ENCODE results near the gene NHS.

NHS gene

DNA sequence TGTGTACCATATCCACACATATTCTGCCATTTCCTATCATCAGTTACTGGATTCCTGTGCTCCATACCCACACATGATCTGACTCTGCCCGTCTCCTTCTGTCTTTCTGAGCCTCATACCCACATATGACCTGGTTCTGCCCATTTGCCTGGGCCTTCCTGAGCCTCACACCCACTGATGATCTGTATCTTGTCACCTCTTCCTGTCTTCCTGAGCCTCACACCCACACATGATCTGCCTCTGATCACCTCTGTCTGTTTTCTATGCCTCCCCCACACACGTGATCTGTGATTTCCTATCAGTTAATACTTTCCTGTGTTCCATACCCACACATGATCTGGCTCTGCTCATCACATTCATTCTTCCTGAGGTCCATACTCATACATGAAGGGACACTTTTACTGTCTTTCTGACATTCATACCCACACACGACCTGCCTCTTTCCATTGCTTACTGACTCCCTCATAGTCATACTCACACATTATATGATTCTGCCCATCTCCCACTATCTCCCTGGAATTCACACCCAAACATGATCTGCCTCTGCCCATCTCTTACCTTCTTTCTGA lies 394.8 kb downstream of the NHS start:
- TF ChIP-seq TAF1 (IDR thresholded peaks at IDR 0.05; ENCODE audit: borderline replicate concordance, insufficient read depth, low read length) (no peak), POLR2AphosphoS5 (IDR thresholded peaks at IDR 0.05; ENCODE audit: low read depth, low read length) (no peak), SIN3A (IDR thresholded peaks at IDR 0.05; ENCODE audit: borderline replicate concordance, insufficient read depth, low read length) (no peak), FOXP2 (optimal IDR thresholded peaks at IDR 0.05; ENCODE audit: borderline replicate concordance, extremely low read depth, extremely low read length, insufficient read depth) (no peak)
- TF ChIP-seq, protein P1, sequence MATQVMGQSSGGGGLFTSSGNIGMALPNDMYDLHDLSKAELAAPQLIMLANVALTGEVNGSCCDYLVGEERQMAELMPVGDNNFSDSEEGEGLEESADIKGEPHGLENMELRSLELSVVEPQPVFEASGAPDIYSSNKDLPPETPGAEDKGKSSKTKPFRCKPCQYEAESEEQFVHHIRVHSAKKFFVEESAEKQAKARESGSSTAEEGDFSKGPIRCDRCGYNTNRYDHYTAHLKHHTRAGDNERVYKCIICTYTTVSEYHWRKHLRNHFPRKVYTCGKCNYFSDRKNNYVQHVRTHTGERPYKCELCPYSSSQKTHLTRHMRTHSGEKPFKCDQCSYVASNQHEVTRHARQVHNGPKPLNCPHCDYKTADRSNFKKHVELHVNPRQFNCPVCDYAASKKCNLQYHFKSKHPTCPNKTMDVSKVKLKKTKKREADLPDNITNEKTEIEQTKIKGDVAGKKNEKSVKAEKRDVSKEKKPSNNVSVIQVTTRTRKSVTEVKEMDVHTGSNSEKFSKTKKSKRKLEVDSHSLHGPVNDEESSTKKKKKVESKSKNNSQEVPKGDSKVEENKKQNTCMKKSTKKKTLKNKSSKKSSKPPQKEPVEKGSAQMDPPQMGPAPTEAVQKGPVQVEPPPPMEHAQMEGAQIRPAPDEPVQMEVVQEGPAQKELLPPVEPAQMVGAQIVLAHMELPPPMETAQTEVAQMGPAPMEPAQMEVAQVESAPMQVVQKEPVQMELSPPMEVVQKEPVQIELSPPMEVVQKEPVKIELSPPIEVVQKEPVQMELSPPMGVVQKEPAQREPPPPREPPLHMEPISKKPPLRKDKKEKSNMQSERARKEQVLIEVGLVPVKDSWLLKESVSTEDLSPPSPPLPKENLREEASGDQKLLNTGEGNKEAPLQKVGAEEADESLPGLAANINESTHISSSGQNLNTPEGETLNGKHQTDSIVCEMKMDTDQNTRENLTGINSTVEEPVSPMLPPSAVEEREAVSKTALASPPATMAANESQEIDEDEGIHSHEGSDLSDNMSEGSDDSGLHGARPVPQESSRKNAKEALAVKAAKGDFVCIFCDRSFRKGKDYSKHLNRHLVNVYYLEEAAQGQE (IDR thresholded peaks at IDR 0.05; ENCODE audit: insufficient read depth in 1 of 2, low read depth in 2 of 2, low read length in 2 of 2), result no peak

DNA sequence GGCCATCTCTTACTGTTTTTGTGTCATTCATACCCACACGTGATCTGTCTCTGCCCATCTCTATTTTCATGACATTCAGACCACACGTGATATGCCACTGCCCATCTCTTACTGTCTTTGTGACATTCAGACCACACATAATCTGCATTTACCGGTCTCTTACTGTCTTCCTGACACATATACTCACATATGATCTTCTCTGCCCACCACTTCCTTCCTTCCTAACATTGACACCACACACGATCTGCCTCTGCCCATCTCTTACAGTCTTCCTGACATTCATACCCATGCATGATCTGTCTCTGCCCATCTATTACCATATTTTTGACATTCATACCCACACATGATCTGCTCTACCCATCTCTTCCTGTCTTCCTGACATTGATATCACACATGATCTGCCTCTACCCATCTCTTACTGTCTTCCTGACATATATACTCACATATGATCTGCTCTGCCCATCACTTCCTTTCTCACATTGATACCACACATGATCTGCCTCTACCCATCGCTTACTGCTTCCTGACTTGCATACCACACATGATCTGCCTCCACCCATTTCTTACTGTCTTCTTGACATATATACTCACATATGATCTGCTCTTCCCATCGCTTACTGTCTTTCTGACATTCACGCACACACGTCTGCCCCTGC lies 398.3 kb downstream of the NHS start:
- TF ChIP-seq SIN3A (IDR thresholded peaks at IDR 0.05; ENCODE audit: borderline replicate concordance, insufficient read depth, low read length) (no peak), TAF1 (IDR thresholded peaks at IDR 0.05; ENCODE audit: borderline replicate concordance, insufficient read depth, low read length) (no peak)

DNA sequence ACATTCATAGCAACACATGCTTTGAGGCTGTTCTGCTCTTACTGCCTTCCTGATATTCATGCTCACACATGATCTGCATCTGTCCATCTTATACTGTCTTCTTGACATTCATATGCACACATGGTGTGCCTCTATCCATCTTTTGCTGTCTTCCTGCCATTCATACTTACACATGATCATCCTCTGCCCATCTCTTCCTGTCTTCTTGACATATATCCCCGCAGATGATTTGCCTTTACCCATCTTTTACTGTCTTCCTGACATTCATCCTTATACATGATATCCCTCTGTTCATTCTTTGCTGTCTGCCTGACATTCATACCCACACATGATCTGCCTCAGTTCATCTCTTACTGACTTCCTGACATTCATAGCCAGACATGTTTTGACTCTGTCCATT lies 399.1 kb downstream of the NHS start:
- TF ChIP-seq FOXP2 (optimal IDR thresholded peaks at IDR 0.05; ENCODE audit: borderline replicate concordance, extremely low read depth, extremely low read length, insufficient read depth), result no peak
- no peak for TF ChIP-seq SIN3A (IDR thresholded peaks at IDR 0.05; ENCODE audit: borderline replicate concordance, insufficient read depth, low read length)

DNA sequence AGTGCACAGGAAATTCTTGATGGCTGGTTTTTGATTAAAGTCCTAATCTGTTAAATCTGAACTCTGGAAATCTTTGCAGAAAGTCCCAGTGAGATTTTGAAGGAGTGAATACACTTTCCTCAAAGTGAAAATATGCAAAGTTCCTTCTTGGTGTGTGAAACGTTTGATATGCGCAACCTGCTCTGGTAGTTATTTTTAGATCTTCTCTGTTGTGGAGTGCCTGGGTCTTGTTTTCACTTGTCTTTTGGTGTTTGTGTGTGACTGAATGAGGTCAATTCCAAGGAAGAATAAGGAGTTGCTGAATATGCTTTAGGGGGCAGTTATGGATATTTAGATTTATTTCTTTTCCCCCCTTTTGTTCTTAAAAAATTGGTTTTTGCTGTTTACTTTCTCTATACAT lies 404.0 kb downstream of the NHS start:
- TF ChIP-seq TAF1 (IDR thresholded peaks at IDR 0.05; ENCODE audit: borderline replicate concordance, insufficient read depth, low read length) (no peak), SIN3A (IDR thresholded peaks at IDR 0.05; ENCODE audit: borderline replicate concordance, insufficient read depth, low read length) (no peak), POLR2AphosphoS5 (IDR thresholded peaks at IDR 0.05; ENCODE audit: low read depth, low read length) (no peak), FOXP2 (optimal IDR thresholded peaks at IDR 0.05; ENCODE audit: borderline replicate concordance, extremely low read depth, extremely low read length, insufficient read depth) (no peak)
- TF ChIP-seq, protein P1 (IDR thresholded peaks at IDR 0.05; ENCODE audit: insufficient read depth in 1 of 2, low read depth in 2 of 2, low read length in 2 of 2), result no peak

DNA sequence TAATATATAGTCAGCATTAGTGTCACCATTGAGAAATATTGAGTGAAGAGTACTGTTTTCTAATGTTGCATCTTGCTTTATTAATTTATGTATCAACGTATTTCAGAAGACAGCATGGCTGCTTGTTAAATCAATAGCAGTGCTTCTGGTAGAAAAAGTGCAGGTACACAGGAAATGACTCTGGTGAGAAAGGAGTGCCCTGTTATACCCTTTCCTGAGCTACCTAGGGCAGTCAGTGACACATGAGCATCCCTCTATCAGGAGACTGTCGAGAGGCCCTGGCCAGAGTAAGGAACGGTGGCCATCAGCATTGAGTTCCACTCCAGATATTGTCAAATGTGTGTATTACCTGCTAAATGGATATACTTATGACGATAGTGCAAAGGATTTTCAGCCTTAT lies 404.4 kb downstream of the NHS start:
- TF ChIP-seq FOXP2 (optimal IDR thresholded peaks at IDR 0.05; ENCODE audit: borderline replicate concordance, extremely low read depth, extremely low read length, insufficient read depth) (no peak), SIN3A (IDR thresholded peaks at IDR 0.05; ENCODE audit: borderline replicate concordance, insufficient read depth, low read length) (no peak), POLR2AphosphoS5 (IDR thresholded peaks at IDR 0.05; ENCODE audit: low read depth, low read length) (no peak), TAF1 (IDR thresholded peaks at IDR 0.05; ENCODE audit: borderline replicate concordance, insufficient read depth, low read length) (no peak)
- TF ChIP-seq, protein P1 (IDR thresholded peaks at IDR 0.05; ENCODE audit: insufficient read depth in 1 of 2, low read depth in 2 of 2, low read length in 2 of 2), result no peak

All from PFSK-1 (cell line).